ENCODE measurements around the gene SLC2A13.

GRCh38 chr12:39840422-39840821 is 265.5 kb downstream of the SLC2A13 start:
- TF ChIP-seq POLR2AphosphoS5 (IDR thresholded peaks at IDR 0.05; ENCODE audit: low read depth, low read length) (no peak), POLR2A (IDR thresholded peaks at IDR 0.05; ENCODE audit: low read depth, low read length) (no peak), TAF1 (IDR thresholded peaks at IDR 0.05; ENCODE audit: borderline replicate concordance, low read depth, low read length) (no peak)
